MM.1S (cell line): ENCODE measurements around the gene MGAT4C.

Experiments
- CTCF ChIP-seq: fragments of 300-600 bp; sonication (generic); IDR thresholded peaks from 2 replicates; pipeline ENCODE4 v1.5.1; 2016; ENCODE audit warnings: antibody characterized with exemption, low read length, mixed read lengths
- EZH2 ChIP-seq: fragments of 300-600 bp; sonication (generic); optimal IDR thresholded peaks from 2 replicates; pipeline ENCODE3; 2017; ENCODE audit warnings: low read depth, mild to moderate bottlenecking, antibody characterized with exemption, low read length, mixed read lengths
- EZH2phosphoT487 ChIP-seq: fragments of 300-600 bp; sonication (generic); IDR thresholded peaks from 2 replicates; pipeline ENCODE4 v1.6.1; 2018; ENCODE audit warnings: antibody characterized with exemption, low read length

DNA sequence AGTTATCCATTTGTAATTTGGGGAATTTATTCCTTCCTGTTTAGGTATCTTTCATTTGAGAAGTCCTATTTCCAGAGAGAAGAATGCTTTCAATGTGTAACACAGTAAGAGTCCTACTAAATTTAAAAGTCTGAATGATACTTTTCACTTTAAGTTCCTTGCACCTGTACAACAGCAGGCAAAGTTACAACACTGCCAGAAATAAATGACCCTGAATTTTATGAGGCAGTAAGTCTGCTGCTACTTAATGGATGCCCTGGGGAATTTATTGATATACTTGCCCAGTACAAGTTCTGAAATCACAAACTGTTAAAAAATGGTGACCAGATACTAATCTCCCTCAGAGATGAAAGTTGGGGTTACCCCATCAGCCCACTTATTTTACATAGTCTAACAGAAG, 329.0 kb downstream of the MGAT4C start:
- TF ChIP-seq CTCF, result no peak
- TF ChIP-seq EZH2phosphoT487, result no peak
- TF ChIP-seq EZH2, result no peak
